Esophagus squamous epithelium (tissue), 5 donors: ENCODE data around the gene PDLIM7. TPM values are rescaled to one million over a fixed set of nuclear protein-coding genes. Genes with fewer than 3 reads are reported as not detected.

Experiments
- DNase-seq: peaks from one replicate; lab custom pipeline; 2025; lab: John Stamatoyannopoulos, UW
- H3K27ac ChIP-seq, 4 donors: fragments of 200-600 bp; sonication (generic); one replicate each; pipeline ENCODE4 v1.5.1; 2016 to 2019; ENCODE audit warnings: mild to moderate bottlenecking in 1 of 4
- H3K27me3 ChIP-seq, 4 donors: fragments of 200-600 bp; sonication (generic); 1 replicate in 3 of 4; 2 replicates in 1 of 4; pipeline versions ENCODE4 v1.5.1 to v1.6.0; 2017 to 2021; ENCODE audit warnings: antibody characterized with exemption in 1 of 4
- H3K36me3 ChIP-seq, 3 donors: fragments of 200-600 bp; sonication (generic); one replicate each; pipeline ENCODE4 v1.5.1; 2016 to 2019
- H3K4me1 ChIP-seq, 3 donors: fragments of 200-600 bp; sonication (generic); one replicate each; pipeline ENCODE4 v1.5.1; 2017 to 2019
- H3K4me3 ChIP-seq, 4 donors: fragments of 200-600 bp; sonication (generic); 1 replicate in 3 of 4; 2 replicates in 1 of 4; pipeline ENCODE4 v1.5.1; 2016 to 2019; ENCODE audit warnings: mild to moderate bottlenecking in 2 of 4, moderate library complexity in 1 of 4
- H3K9me3 ChIP-seq, 3 donors: fragments of 200-600 bp; sonication (generic); one replicate each; pipeline ENCODE4 v1.5.1; 2016 to 2019
- POLR2A ChIP-seq, 4 donors: fragments of 450-650 bp; IDR thresholded peaks; one replicate each; pipeline ENCODE4 v1.6.1; 2017; ENCODE audit warnings: antibody characterized with exemption in 4 of 4, mild to moderate bottlenecking in 4 of 4, moderate library complexity in 3 of 4
- WGBS, 2 donors: methylation state at CpG; one replicate each; pipeline ENCODE4 v1.1.5; 2018; 5-methylcytosine and 5-hydroxymethylcytosine counted together
- intact Hi-C: fragments of 100-400 bp; cut with DNase I; formaldehyde crosslinking; loops from one replicate; pipeline ENCODE4 v1.15.0; 2022
- total RNA-seq, 4 donors: library from RNA; depleted of rRNA; stranded (reverse); fragments of >200 nt; gene quantifications; one replicate each; pipeline ENCODE4 v1.1.0, GENCODE V29; 2016
- TF ChIP-seq, protein P1 (sequence below), 6 experiments: fragments of 450-650 bp in 4 of 6; fragments of 200-600 bp in 2 of 6; sonication (generic) in 2 of 6; IDR thresholded peaks; one replicate each; pipeline ENCODE4 v1.5.1; 2016 to 2019; ENCODE audit warnings: antibody characterized with exemption in 6 of 6, mild to moderate bottlenecking in 4 of 6, moderate library complexity in 4 of 6
- donor health status: DM: yes; HTN: yes; CAD: no.

The PDLIM7 gene
- total RNA-seq, 4 donors from 2014 or later: 17.1 to 81.6 (median 33.6) TPM

GRCh38 chr5:177528631-177529030 lies 31.2 kb upstream of the PDLIM7 start:
- WGBS, 2 donors: 82 to 83% methylated on average over 10 of the region's 10 CpGs
- H3K36me3 ChIP-seq: peaks cover 9 to 100% (median 54%) of the 10 kb centered on the region in 3 donors
- no peak overlapping the region for H3K27ac ChIP-seq
- peaks cover 7 to 54% (median 22%) of the 10 kb centered on the region in 3 donors for H3K4me1 ChIP-seq
- TF ChIP-seq, protein P1, sequence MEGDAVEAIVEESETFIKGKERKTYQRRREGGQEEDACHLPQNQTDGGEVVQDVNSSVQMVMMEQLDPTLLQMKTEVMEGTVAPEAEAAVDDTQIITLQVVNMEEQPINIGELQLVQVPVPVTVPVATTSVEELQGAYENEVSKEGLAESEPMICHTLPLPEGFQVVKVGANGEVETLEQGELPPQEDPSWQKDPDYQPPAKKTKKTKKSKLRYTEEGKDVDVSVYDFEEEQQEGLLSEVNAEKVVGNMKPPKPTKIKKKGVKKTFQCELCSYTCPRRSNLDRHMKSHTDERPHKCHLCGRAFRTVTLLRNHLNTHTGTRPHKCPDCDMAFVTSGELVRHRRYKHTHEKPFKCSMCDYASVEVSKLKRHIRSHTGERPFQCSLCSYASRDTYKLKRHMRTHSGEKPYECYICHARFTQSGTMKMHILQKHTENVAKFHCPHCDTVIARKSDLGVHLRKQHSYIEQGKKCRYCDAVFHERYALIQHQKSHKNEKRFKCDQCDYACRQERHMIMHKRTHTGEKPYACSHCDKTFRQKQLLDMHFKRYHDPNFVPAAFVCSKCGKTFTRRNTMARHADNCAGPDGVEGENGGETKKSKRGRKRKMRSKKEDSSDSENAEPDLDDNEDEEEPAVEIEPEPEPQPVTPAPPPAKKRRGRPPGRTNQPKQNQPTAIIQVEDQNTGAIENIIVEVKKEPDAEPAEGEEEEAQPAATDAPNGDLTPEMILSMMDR (IDR thresholded peaks at IDR 0.05): no peak
- TF ChIP-seq POLR2A (IDR thresholded peaks at IDR 0.05): no peak
- intact Hi-C loops: no loop called here
- H3K9me3 ChIP-seq: no peaks in the 10 kb centered on the region
- H3K27me3 ChIP-seq: no peaks in the 10 kb centered on the region
- no peak for DNase-seq
- no peak overlapping the region for H3K4me3 ChIP-seq

GRCh38 chr5:177527595-177527994 lies 30.2 kb upstream of the PDLIM7 start:
- no peak for TF ChIP-seq POLR2A (IDR thresholded peaks at IDR 0.05)
- TF ChIP-seq, protein P1 (IDR thresholded peaks at IDR 0.05): no peak
- 91 to 96% methylated on average over 8 of the region's 8 CpGs for WGBS, 2 donors
- no peak overlapping the region for H3K4me3 ChIP-seq
- H3K36me3 ChIP-seq: peaks cover 10 to 100% (median 51%) of the 10 kb centered on the region in 3 donors
- H3K4me1 ChIP-seq: peaks cover 7 to 51% (median 22%) of the 10 kb centered on the region in 3 donors
- no peaks in the 10 kb centered on the region for H3K9me3 ChIP-seq
- no peaks in the 10 kb centered on the region for H3K27me3 ChIP-seq
- intact Hi-C loops: no loop called here
- no peak overlapping the region for H3K27ac ChIP-seq
- DNase-seq: no peak

DNA sequence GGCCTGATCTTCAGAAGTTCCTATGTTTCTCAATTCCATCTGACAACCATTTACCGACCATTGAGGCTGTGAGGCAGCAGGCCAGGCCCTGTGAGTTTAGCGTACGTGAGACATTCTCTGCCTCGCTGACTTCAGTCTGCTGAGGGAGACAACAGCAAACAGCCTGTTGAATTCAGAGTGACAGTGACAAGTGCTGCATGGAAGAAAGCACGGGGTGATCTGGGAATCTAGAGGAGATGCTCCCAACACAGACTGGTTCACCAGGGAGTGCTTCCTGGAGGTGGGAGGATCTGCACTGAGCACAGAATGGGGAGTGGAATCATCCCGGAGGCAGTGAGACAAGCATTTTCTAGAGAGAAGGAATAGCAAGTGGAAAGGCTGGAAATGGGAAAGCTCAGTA lies 29.4 kb upstream of the PDLIM7 start:
- no peaks in the 10 kb centered on the region for H3K27me3 ChIP-seq
- TF ChIP-seq, protein P1 (IDR thresholded peaks at IDR 0.05): no peak
- TF ChIP-seq POLR2A (IDR thresholded peaks at IDR 0.05): no peak
- DNase-seq: no peak
- H3K36me3 ChIP-seq: peaks cover 11 to 100% (median 43%) of the 10 kb centered on the region in 3 donors
- no peak overlapping the region for H3K4me3 ChIP-seq
- WGBS, 2 donors: 89 to 93% methylated on average over 6 of the region's 6 CpGs
- H3K9me3 ChIP-seq: no peaks in the 10 kb centered on the region
- peaks cover under 1 to 43% (median 20%) of the 10 kb centered on the region in 3 donors for H3K4me1 ChIP-seq
- intact Hi-C loops: no loop called here
- no peak overlapping the region for H3K27ac ChIP-seq

DNA sequence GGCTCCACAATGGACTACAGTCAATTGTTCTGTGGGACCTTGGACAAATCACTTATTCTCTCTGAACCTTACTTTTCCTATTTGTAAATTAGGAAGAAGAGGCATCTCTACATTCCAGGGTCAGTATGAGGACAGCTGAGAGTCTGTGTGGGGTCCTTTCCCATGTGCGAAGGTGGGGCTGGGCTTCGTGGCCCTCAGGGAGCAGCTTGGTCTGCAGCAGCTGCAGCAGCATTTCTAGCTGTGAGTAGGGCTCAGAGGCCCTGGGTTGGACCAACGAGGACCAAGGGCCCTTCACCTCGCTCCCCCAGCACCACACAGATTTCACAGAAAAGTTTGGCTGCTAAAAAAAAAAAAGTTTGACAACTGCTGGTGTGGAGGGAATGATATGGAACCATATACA lies 28.8 kb upstream of the PDLIM7 start:
- H3K4me3 ChIP-seq: no peak overlapping the region
- intact Hi-C loops: no loop called here
- no peaks in the 10 kb centered on the region for H3K9me3 ChIP-seq
- 90 to 100% methylated on average over 3 to 4 of the region's 4 CpGs for WGBS, 2 donors
- H3K27me3 ChIP-seq: no peaks in the 10 kb centered on the region
- no peak for DNase-seq
- peaks cover 16 to 100% (median 39%) of the 10 kb centered on the region in 3 donors for H3K36me3 ChIP-seq
- no peak for TF ChIP-seq POLR2A (IDR thresholded peaks at IDR 0.05)
- TF ChIP-seq, protein P1 (IDR thresholded peaks at IDR 0.05): no peak
- peaks cover 0 to 40% (median 17%) of the 10 kb centered on the region in 3 donors for H3K4me1 ChIP-seq
- H3K27ac ChIP-seq: no peak overlapping the region

DNA sequence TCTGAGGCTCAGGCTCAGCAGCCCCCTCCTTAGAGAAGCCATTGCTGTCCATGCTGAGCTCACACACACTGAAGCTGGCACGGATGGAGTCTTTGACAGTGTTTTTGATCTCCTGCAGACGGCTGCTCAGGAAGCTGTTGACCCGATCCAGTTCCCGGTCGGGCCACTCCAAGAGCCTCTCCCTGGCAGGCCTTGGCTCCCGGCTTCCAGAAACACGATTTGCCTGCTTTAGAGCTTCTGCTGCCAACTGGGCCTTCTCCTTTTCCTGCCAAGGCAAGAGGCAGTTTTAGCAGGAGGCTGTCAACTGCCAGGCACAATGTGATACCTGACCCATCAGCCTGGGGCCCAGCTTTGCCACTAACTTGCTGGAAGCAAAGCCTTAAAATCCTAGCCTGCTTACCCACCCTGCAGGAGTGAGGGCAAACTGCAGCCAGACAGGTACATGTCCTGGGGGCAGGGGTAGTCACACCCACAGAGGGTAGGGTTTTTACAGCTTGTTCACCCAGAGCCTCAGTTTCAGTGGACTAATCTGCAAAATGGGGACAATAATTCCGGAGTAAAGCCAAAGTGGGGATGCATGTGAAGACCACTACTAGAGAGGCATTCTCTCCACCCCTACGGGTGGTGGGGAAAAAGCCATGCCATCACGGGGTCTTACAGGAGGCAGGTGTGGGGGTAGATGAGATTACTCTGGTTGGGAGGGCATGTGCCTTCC lies 27.7 kb upstream of the PDLIM7 start:
- Histone ChIP-seq H3K27me3 (no peaks in the 10 kb centered on the region), H3K4me3 (no peak overlapping the region), H3K36me3 (peaks cover 24 to 100% (median 39%) of the 10 kb centered on the region in 3 donors), H3K27ac (peak overlapping the region in 2 of 4 donors; percentile 0 to 33), H3K4me1 (peaks cover 0 to 29% (median 6%) of the 10 kb centered on the region in 3 donors), H3K9me3 (no peaks in the 10 kb centered on the region)
- intact Hi-C loops: no loop called here
- TF ChIP-seq, protein P1 (IDR thresholded peaks at IDR 0.05): peak in 1 of 6 experiments; percentile 23
- TF ChIP-seq POLR2A (IDR thresholded peaks at IDR 0.05): no peak
- 68 to 79% methylated on average over 7 to 8 of the region's 10 CpGs for WGBS, 2 donors
- no peak for DNase-seq
